OCI-LY3 (cell line): ENCODE data around the gene DNM3.

Experiments used
- CTCF ChIP-seq: fragments of 200-600, 300-600 bp; sonication (generic); IDR thresholded peaks from 2 replicates; pipeline ENCODE4 v1.5.1; 2014; ENCODE audit warnings: antibody characterized with exemption, low read length, low read depth
- EZH2phosphoT487 ChIP-seq: fragments of 200-600 bp; shearing (Covaris generic); IDR thresholded peaks from 2 replicates; pipeline ENCODE4 v1.6.1; 2018; ENCODE audit warnings: antibody characterized with exemption, mixed run types, low read depth

GRCh38 chr1:172043900-172044299 lies 202.6 kb downstream of the DNM3 start:
- no peak for TF ChIP-seq CTCF
- no peak for TF ChIP-seq EZH2phosphoT487
